ENCODE measurements around the gene ABTB1.

Gene ABTB1

DNA sequence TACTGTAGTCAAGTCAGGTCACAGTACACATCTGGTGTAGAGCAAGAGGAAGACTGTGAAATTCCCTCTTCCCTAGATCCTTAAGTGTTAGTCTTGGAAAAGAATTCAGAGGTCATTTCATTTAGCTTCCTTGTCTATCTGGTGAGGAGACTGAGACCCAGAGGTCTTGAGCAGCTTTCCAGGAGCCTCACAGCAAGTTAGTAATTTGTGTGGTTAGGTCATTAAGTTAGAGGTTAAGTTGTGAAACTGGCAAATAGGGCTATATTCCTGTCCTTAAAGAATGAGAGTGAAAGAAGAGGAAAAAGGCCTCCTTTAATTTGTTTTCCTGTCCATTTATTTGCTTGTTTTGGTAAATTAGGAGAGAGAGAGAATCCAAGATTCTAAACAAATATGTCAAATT lies 34.8 kb upstream of the ABTB1 start:
- H3K9me3 ChIP-seq (ENCODE audit: control insufficient read depth, low read length), result no peaks in the 10 kb centered on the region
- no peaks in the 10 kb centered on the region for H3K27me3 ChIP-seq (ENCODE audit: control insufficient read depth, insufficient read depth, low read length)
- no peak overlapping the region for H3K4me3 ChIP-seq (ENCODE audit: low read length)
- no peak overlapping the region for H3K9ac ChIP-seq (ENCODE audit: low read length)
- no peaks in the 10 kb centered on the region for H3K4me1 ChIP-seq (ENCODE audit: control insufficient read depth, insufficient read depth, low read length)
- H3K36me3 ChIP-seq (ENCODE audit: control insufficient read depth, insufficient read depth, low read length), result no peaks in the 10 kb centered on the region

DNA sequence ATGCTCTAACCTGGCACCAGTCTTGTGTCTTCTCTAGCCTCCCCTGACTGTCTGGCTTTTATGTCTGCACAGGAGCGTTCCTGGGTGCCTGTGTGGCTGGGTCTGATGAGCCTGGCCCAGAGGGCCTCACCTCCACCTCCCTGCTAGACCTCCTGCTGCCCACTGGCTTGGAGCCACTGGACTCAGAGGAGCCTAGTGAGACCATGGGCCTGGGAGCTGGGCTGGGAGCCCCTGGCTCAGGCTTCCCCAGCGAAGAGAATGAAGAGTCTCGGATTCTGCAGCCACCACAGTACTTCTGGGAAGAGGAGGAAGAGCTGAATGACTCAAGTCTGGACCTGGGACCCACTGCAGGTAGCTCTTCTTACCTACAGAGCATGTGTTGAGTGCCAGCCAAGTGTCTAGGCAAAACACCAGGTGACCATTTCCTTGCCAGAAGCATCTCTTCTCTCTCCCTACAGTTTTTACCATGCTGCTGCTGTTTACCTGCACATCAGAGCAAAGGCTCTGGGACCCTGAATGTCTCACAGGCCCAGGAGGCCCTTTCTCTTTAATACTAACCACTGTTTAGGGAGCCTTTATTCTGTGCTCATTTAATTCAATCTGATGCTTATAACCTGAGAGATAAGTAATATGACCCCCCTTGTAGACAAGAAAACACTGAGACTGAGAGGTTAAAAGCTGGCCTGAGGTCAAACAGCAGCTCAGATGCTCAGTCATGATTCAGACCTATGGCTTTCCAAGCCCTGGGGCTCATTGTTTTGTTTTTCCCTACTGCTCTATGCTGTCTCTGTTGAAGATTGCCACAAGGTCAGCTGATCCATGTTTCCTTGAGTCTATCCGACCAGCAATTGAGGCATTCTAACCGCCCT lies 33.3 kb upstream of the ABTB1 start:
- Histone ChIP-seq H3K36me3 (ENCODE audit: control insufficient read depth, insufficient read depth, low read length) (no peaks in the 10 kb centered on the region), H3K4me3 (ENCODE audit: low read length) (no peak overlapping the region), H3K9ac (ENCODE audit: low read length) (no peak overlapping the region), H3K9me3 (ENCODE audit: control insufficient read depth, low read length) (no peaks in the 10 kb centered on the region), H3K4me1 (ENCODE audit: control insufficient read depth, insufficient read depth, low read length) (no peaks in the 10 kb centered on the region), H3K27me3 (ENCODE audit: control insufficient read depth, insufficient read depth, low read length) (no peaks in the 10 kb centered on the region)

DNA sequence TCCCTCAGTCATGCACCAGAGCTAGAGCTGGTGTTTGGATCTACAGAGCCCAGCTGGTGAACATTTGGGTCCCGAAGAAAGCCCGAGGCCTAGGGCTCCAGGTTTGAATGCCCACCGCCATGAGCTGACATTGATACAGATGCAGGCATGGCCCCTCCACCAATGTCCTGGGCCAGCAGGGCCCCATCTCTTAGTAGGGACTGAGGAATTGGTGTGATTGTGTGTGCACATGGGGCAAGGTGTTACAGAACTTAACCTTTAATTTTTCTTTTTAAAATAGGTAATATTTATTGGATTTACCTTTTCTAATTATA lies 32.8 kb upstream of the ABTB1 start:
- no peak overlapping the region for H3K9ac ChIP-seq (ENCODE audit: low read length)
- H3K9me3 ChIP-seq (ENCODE audit: control insufficient read depth, low read length), result no peaks in the 10 kb centered on the region
- H3K36me3 ChIP-seq (ENCODE audit: control insufficient read depth, insufficient read depth, low read length), result no peaks in the 10 kb centered on the region
- H3K27me3 ChIP-seq (ENCODE audit: control insufficient read depth, insufficient read depth, low read length), result no peaks in the 10 kb centered on the region
- H3K4me3 ChIP-seq (ENCODE audit: low read length), result no peak overlapping the region
- H3K4me1 ChIP-seq (ENCODE audit: control insufficient read depth, insufficient read depth, low read length), result no peaks in the 10 kb centered on the region

DNA sequence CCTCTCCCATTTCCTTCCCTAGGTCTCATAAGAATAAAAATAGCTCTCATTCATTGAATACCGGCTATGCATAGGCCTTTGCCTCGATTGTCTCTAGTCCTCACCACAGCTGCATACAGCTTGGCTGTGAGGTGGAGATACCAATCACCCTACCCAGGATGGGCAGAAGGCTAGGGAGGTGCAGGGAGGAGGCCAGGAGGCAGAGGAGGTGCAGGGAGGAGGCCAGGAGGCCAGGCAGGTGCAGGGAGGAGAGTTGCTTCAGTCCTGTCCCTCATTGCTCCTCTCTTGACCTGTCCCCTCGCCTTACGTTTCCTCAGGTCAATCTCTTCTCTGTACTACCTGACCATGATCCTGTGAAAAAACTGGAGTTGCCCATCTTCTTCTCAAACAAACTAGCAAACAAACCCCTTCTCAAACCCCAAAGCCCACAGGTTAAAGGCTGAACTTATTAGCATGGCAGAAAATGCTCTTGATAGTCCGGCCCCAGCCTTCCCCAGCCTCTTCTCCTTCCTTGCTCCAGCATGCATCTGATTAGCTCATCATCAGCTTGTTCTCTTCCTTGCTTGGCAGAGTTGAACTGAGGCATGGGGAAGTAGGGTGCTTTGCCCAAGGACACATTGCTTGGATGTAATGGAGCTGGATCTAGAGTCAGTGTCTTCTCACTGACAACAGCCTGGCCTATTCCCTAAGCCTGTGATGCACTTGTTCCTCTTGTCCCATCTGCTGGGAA lies 27.9 kb upstream of the ABTB1 start:
- Histone ChIP-seq H3K4me1 (ENCODE audit: control insufficient read depth, insufficient read depth, low read length) (no peaks in the 10 kb centered on the region), H3K27me3 (ENCODE audit: control insufficient read depth, insufficient read depth, low read length) (no peaks in the 10 kb centered on the region), H3K36me3 (ENCODE audit: control insufficient read depth, insufficient read depth, low read length) (no peaks in the 10 kb centered on the region), H3K9ac (ENCODE audit: low read length) (no peak overlapping the region), H3K9me3 (ENCODE audit: control insufficient read depth, low read length) (no peaks in the 10 kb centered on the region), H3K4me3 (ENCODE audit: low read length) (no peak overlapping the region)

DNA sequence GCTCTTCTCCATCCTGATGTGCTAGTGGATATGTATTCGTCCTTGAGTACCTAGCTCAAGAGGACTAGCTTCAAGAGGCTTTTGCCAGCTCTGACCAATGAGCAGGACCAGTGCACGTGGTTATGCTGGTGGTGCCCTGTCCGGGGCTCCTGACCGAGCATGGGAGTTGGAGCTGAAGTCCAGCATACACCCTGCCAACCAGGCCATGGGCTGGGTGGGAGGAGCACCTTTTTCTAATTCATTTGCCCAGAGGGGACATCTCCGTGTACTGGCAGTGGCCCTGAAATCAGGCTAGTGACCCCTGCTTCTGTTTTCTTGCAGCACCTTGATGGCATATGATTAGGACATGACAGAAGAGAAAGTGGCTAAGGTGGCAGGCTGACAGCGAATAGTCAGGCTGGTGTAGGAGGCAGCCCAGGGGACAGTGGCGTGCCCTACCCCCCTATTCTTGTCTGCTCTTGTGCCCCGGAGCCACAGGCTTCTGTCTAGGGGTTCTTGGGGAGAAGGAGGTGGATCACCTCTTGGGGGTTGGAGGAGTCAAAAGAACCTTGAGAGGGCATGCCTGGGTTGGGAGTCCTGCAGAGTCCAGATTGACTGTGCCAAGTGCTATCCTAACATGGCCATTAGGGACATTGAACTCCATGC lies 27.3 kb upstream of the ABTB1 start:
- Histone ChIP-seq H3K9ac (ENCODE audit: low read length) (no peak overlapping the region), H3K9me3 (ENCODE audit: control insufficient read depth, low read length) (no peaks in the 10 kb centered on the region), H3K36me3 (ENCODE audit: control insufficient read depth, insufficient read depth, low read length) (no peaks in the 10 kb centered on the region), H3K4me1 (ENCODE audit: control insufficient read depth, insufficient read depth, low read length) (no peaks in the 10 kb centered on the region), H3K4me3 (ENCODE audit: low read length) (no peak overlapping the region), H3K27me3 (ENCODE audit: control insufficient read depth, insufficient read depth, low read length) (no peaks in the 10 kb centered on the region)

DNA sequence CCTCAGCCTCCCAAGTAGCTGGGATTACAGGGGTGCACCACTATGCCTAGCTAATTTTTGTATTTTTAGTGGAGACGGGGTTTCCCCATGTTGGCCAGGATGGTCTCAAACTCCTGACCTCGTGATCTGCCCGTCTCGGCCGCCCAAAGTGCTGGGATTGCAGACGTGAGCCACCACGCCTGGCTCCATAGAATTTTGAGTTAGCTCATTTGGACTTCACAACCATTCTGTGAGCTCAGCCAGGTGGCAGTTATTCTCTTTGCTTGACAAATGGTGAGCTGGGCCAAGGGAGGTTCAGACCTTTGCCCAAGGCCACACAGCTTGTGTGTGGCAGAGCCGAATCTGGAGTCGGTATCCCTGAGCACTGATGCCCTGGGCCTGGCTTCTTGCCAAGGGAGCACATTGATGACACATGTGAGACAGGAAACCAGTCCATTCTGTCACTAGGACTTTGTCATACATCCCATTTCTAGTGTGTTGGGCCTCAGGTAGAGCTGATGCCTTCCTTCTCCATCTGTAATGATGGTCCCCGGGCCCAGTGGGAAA lies 26.2 kb upstream of the ABTB1 start:
- H3K9me3 ChIP-seq (ENCODE audit: control insufficient read depth, low read length), result no peaks in the 10 kb centered on the region
- H3K27me3 ChIP-seq (ENCODE audit: control insufficient read depth, insufficient read depth, low read length), result no peaks in the 10 kb centered on the region
- H3K4me3 ChIP-seq (ENCODE audit: low read length), result no peak overlapping the region
- no peaks in the 10 kb centered on the region for H3K4me1 ChIP-seq (ENCODE audit: control insufficient read depth, insufficient read depth, low read length)
- no peak overlapping the region for H3K9ac ChIP-seq (ENCODE audit: low read length)
- no peaks in the 10 kb centered on the region for H3K36me3 ChIP-seq (ENCODE audit: control insufficient read depth, insufficient read depth, low read length)

DNA sequence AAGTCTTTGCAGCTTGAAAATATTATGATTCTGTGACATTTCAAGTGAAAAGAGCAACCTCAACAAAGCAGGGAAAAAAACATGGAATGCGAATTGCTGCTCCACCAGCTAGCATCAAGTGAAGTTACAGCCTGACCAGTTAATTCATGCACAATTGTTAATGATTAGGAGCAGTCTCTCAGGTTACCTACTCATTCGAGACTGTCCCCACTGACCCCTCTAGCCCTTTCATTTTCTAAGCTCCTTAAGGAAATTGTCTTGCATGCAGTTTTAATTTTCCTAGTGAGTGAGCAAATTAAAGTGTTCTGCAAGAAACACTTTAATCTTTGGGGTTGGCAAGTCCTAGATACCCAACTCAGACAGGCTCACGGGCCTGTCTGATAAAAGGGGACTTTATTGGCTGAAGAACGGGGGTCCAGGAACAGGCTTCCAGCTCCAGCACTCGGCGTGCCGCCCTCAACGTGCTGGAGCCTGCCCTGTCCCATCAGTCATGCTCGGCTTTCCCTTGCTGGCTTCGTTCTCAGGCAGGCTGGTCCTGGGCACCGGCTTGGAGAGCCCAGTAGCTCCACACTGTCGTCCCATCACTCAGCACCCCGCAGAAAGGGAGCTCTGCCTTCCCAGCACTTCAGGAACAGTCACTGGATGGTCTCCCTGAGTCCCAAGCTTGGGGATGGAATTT lies 25.4 kb upstream of the ABTB1 start:
- Histone ChIP-seq H3K9me3 (ENCODE audit: control insufficient read depth, low read length) (no peaks in the 10 kb centered on the region), H3K4me1 (ENCODE audit: control insufficient read depth, insufficient read depth, low read length) (no peaks in the 10 kb centered on the region), H3K36me3 (ENCODE audit: control insufficient read depth, insufficient read depth, low read length) (no peaks in the 10 kb centered on the region), H3K9ac (ENCODE audit: low read length) (no peak overlapping the region), H3K27me3 (ENCODE audit: control insufficient read depth, insufficient read depth, low read length) (no peaks in the 10 kb centered on the region), H3K4me3 (ENCODE audit: low read length) (no peak overlapping the region)

DNA sequence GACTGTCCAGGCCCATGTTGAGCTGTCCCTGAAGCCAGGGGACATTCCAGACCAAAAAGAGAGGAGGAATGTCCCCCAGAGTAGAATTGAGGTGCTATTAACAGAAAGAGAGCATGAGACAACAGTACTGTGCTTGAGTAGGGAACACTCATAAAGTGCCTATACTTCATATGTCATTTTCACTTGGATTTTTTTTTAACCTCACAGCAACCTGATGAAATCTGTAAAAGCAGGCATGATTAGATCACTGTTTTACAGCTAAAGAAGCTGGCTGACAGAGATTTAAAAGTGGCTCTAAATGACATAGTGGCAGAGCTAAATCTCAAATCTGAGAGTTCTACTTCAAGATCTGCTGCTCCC lies 24.9 kb upstream of the ABTB1 start:
- Histone ChIP-seq H3K4me3 (ENCODE audit: low read length) (no peak overlapping the region), H3K27me3 (ENCODE audit: control insufficient read depth, insufficient read depth, low read length) (no peaks in the 10 kb centered on the region), H3K9ac (ENCODE audit: low read length) (no peak overlapping the region), H3K4me1 (ENCODE audit: control insufficient read depth, insufficient read depth, low read length) (no peaks in the 10 kb centered on the region), H3K36me3 (ENCODE audit: control insufficient read depth, insufficient read depth, low read length) (no peaks in the 10 kb centered on the region), H3K9me3 (ENCODE audit: control insufficient read depth, low read length) (no peaks in the 10 kb centered on the region)

DNA sequence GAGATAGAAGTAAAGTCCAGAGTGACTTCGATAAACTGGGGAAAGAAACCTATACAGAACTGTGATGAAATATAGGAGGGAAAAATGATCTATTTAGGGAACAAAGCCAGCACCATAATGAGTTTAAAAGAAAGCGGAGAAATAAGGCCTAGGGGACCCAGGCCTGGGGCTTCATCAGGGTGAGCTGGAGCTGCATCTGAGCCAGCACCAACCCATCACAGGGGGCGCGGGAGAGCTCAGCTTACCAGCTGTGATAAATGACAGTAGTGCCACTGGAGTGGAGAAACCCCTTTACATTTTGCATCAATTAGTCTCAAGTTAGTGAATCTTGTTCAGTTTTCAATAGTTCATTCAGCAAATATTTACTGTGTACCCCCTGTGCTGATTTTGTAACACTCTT lies 22.5 kb upstream of the ABTB1 start:
- Histone ChIP-seq H3K27me3 (ENCODE audit: control insufficient read depth, insufficient read depth, low read length) (no peaks in the 10 kb centered on the region), H3K9ac (ENCODE audit: low read length) (no peak overlapping the region), H3K36me3 (ENCODE audit: control insufficient read depth, insufficient read depth, low read length) (no peaks in the 10 kb centered on the region), H3K9me3 (ENCODE audit: control insufficient read depth, low read length) (no peaks in the 10 kb centered on the region), H3K4me3 (ENCODE audit: low read length) (no peak overlapping the region), H3K4me1 (ENCODE audit: control insufficient read depth, insufficient read depth, low read length) (peaks cover 5% of the 10 kb centered on the region)

DNA sequence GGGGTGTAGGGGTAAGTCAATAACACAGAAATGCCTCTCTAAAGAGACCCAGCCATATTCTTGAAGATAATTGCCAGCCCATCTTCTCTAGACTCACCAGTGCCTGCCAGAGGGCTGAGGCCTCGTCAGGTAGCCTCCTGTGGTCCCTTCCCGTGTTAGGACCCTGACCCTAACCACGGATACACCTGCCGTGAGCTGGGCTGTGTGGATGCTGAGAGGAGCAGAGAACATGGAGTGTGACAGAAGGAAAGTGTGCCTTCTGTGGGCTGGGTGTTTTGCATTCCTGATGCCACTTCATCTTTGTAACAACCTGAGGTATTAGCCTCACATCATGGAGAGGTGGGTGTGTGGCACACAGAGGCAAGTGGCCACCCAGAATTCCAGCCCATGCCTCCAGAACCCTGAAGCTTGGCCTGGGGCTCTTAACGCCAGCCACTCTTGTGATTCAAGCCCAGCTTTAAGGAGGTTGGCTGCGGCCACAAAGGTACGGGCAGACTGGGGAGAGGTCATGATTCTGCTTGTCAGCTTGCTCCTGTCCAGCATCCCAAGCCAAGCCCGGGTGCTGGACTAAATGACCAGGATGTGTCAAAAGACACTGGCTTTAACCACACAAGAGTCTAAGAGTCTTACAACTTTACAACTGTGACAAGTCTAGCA lies 21.1 kb upstream of the ABTB1 start:
- peaks cover 5% of the 10 kb centered on the region for H3K4me1 ChIP-seq (ENCODE audit: control insufficient read depth, insufficient read depth, low read length)
- no peaks in the 10 kb centered on the region for H3K36me3 ChIP-seq (ENCODE audit: control insufficient read depth, insufficient read depth, low read length)
- no peaks in the 10 kb centered on the region for H3K27me3 ChIP-seq (ENCODE audit: control insufficient read depth, insufficient read depth, low read length)
- no peaks in the 10 kb centered on the region for H3K9me3 ChIP-seq (ENCODE audit: control insufficient read depth, low read length)
- no peak overlapping the region for H3K4me3 ChIP-seq (ENCODE audit: low read length)
- no peak overlapping the region for H3K9ac ChIP-seq (ENCODE audit: low read length)

DNA sequence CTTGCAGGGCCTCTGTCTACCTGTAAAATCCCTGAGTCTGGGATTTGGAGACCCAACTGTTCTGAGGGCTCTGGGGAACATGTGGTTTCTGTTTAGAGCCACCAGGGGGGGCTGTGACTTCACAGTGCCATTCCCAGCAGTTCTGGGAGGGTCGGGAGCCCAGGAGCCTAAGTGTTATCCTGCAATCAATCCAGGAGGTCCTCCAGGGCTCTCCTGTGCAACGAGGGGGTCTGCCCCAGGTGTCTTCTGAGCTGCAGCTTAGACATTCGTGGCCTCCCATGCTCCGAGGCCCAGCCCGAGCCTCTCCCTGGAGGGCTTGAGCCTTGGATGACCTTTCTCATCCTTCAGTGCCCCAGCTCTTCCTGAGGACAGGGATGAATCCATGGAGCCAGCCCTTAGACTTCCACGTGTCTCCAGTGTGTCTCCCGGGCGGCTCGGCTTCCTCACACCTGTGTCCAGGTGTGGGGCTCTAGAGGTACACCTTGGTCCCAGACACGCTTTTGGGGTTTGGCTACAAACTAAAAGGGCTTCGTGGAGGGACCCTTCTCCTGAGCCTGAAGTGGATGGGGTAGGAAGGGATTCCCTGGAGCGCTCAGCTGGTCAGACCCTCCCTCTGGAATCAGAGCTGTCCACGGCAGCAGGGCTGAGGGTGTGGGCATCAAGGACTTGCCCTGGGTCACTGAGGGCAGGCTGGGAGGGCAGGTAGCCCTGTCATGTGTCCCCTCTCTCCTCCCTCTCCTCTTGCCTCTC lies 20.3 kb upstream of the ABTB1 start:
- H3K9me3 ChIP-seq (ENCODE audit: control insufficient read depth, low read length), result no peaks in the 10 kb centered on the region
- no peak overlapping the region for H3K4me3 ChIP-seq (ENCODE audit: low read length)

More for the DNA sequence above, 20.3 kb upstream of the ABTB1 start:
- Histone ChIP-seq H3K36me3 (ENCODE audit: control insufficient read depth, insufficient read depth, low read length) (no peaks in the 10 kb centered on the region), H3K4me1 (ENCODE audit: control insufficient read depth, insufficient read depth, low read length) (peaks cover 5% of the 10 kb centered on the region), H3K9ac (ENCODE audit: low read length) (no peak overlapping the region), H3K27me3 (ENCODE audit: control insufficient read depth, insufficient read depth, low read length) (no peaks in the 10 kb centered on the region)
